GM12878 (cell line): ENCODE results near the gene PRMT2. TPM values are rescaled to one million over a fixed set of nuclear protein-coding genes. Genes with fewer than 3 reads are reported as not detected.
A peak's percentile ranks its signal among the peaks of the same experiment; 100 is the strongest.

Source experiments
- ATAC-seq: fragments of 200-7000 bp; cut with Tn5 transposase; 3 replicates; pipeline ENCODE4 v1.9.1; 2020; ENCODE audit warnings: mild to moderate bottlenecking, moderate library complexity
- BruUV-seq: library from RNA; stranded (reverse); fragments of 400-500 nt; replicated peaks from 2 replicates; lab custom pipeline; 2021; lab: Mats Ljungman, UMichigan
- CTCF ChIA-PET: fragments of 300-600 bp; sonication (Branson Sonifier 250); formaldehyde crosslinking; extraction: SDS; loops from one replicate; lab custom pipeline; 2021; ENCODE audit warnings: inconsistent platforms; lab: Yijun Ruan, JAX
- POLR2A ChIA-PET: fragments of 350-600 bp; formaldehyde crosslinking; extraction: SDS; loops from one replicate; lab custom pipeline; 2021; ENCODE audit warnings: inconsistent platforms; lab: Charles Lee
- RAD21 ChIA-PET: fragments of 300-600 bp; sonication (Branson Sonifier 250); formaldehyde crosslinking; loops from one replicate; lab custom pipeline; 2023; ENCODE audit warnings: antibody characterized with exemption; ENCODE audit not compliant: unreplicated experiment; lab: Charles Lee
- SMC1A ChIA-PET: fragments of 300-600 bp; sonication (Branson Sonifier 250); formaldehyde crosslinking; loops from one replicate; lab custom pipeline; 2023; ENCODE audit not compliant: unreplicated experiment, uncharacterized antibody; lab: Charles Lee
- DNase-seq: peaks from one replicate; pipeline ENCODE4 v3.0.0-alpha.2; 2011; ENCODE audit warnings: low read depth, low spot score
- FAIRE-seq: peaks from 3 replicates; lab custom pipeline; 2011; peaks lifted over from hg19 to GRCh38; lab: Jason Lieb, UNC
- H2AFZ ChIP-seq: 2 replicates; pipeline ENCODE4 v1.6.0; 2011; ENCODE audit warnings: low read depth, low read length, control low read depth; ENCODE audit not compliant: control insufficient read depth
- H3K27ac ChIP-seq: 2 replicates; pipeline ENCODE4 v1.5.1; 2011; ENCODE audit warnings: control low read depth; ENCODE audit not compliant: control insufficient read depth, insufficient read depth
- H3K27me3 ChIP-seq, 2 experiments: replicated peaks in 1 of 2; 2 replicates each; pipeline versions ENCODE4 v1.6.0 to v1.6.1; 2011; ENCODE audit warnings: low read length in 1 of 2; ENCODE audit not compliant: control insufficient read depth in 2 of 2, insufficient read depth in 2 of 2
- H3K36me3 ChIP-seq, 2 experiments: 2 replicates each; pipeline ENCODE4 v1.5.1; 2011; ENCODE audit warnings: low read length in 1 of 2; ENCODE audit not compliant: control insufficient read depth in 2 of 2, insufficient read depth in 2 of 2
- H3K4me1 ChIP-seq: 2 replicates; pipeline ENCODE4 v1.6.1; 2011; ENCODE audit warnings: mild to moderate bottlenecking, low read length, moderate library complexity, mixed read lengths; ENCODE audit not compliant: control insufficient read depth, insufficient read depth
- H3K4me2 ChIP-seq: 2 replicates; pipeline ENCODE4 v1.6.0; 2011; ENCODE audit warnings: control low read depth; ENCODE audit not compliant: control insufficient read depth, insufficient read depth
- H3K4me3 ChIP-seq: fragments of 200-600 bp; sonication (generic); 2 replicates; pipeline ENCODE4 v1.5.1; 2016
- H3K79me2 ChIP-seq: 2 replicates; pipeline ENCODE4 v1.6.0; 2011; ENCODE audit warnings: low read length; ENCODE audit not compliant: control insufficient read depth, insufficient read depth
- H3K9ac ChIP-seq: 2 replicates; pipeline ENCODE4 v1.8.0; 2011; ENCODE audit warnings: low read length, control low read depth, mixed read lengths; ENCODE audit not compliant: control insufficient read depth, insufficient read depth
- H3K9me3 ChIP-seq: replicated peaks from 3 replicates; pipeline ENCODE4 v1.5.1; 2011; ENCODE audit warnings: mild to moderate bottlenecking, low read length; ENCODE audit not compliant: control insufficient read depth, insufficient read depth
- H4K20me1 ChIP-seq: 2 replicates; pipeline ENCODE4 v1.6.0; 2011; ENCODE audit not compliant: control insufficient read depth, insufficient read depth
- BCL11A ChIP-seq: IDR thresholded peaks from 2 replicates; pipeline ENCODE4 v1.6.1; 2011; ENCODE audit warnings: low read depth, low read length
- ESRRA ChIP-seq: IDR thresholded peaks from 2 replicates; pipeline ENCODE4 v1.6.1; 2012; ENCODE audit warnings: mild to moderate bottlenecking, low read length, improper control_type of control experiment
- EZH2 ChIP-seq: IDR thresholded peaks from 2 replicates; pipeline ENCODE4 v1.6.1; 2012; ENCODE audit warnings: low read depth, mild to moderate bottlenecking, control low read depth, inconsistent platforms, low read length, borderline replicate concordance; ENCODE audit not compliant: control insufficient read depth
- KLF5 ChIP-seq: fragments of 450-650 bp; IDR thresholded peaks from 2 replicates; pipeline ENCODE4 v1.6.1; 2014; ENCODE audit warnings: mild to moderate bottlenecking; ENCODE audit not compliant: partially characterized antibody
- NFIC ChIP-seq: IDR thresholded peaks from 2 replicates; pipeline ENCODE4 v1.6.1; 2012; ENCODE audit warnings: low read depth, mild to moderate bottlenecking, inconsistent platforms, low read length, moderate library complexity
- NR2C1 ChIP-seq: fragments of 450-650 bp; IDR thresholded peaks from 2 replicates; pipeline ENCODE4 v1.6.1; 2017; ENCODE audit warnings: antibody characterized with exemption, mild to moderate bottlenecking, moderate library complexity
- POLR2AphosphoS5 ChIP-seq: IDR thresholded peaks from 2 replicates; pipeline ENCODE4 v1.6.1; 2011; ENCODE audit warnings: mild to moderate bottlenecking, low read length, inconsistent platforms
- SUPT20H ChIP-seq: IDR thresholded peaks from 2 replicates; pipeline ENCODE4 v1.6.1; 2011; ENCODE audit warnings: low read depth, mild to moderate bottlenecking, low read length, moderate library complexity, borderline replicate concordance; ENCODE audit not compliant: control insufficient read depth
- ZBED1 ChIP-seq: IDR thresholded peaks from 2 replicates; pipeline ENCODE4 v1.6.1; 2016; ENCODE audit warnings: borderline replicate concordance
- WGBS: methylation state at CpG from one replicate; pipeline ENCODE4 v1.1.6; 2016; ENCODE audit warnings: low lambda C conversion rate; ENCODE audit not compliant: insufficient replicate concordance, insufficient coverage; ENCODE audit errors: missing lambda C conversion rate; 5-methylcytosine and 5-hydroxymethylcytosine counted together
- in situ Hi-C: fragments of 300-500 bp; cut with MboI; formaldehyde crosslinking; loops from 9 replicates; pipeline ENCODE4 v1.14.3; 2018; ENCODE audit warnings: mixed read lengths
- intact Hi-C: fragments of 100-400 bp; cut with micrococcal nuclease; formaldehyde crosslinking; loops from one replicate; pipeline ENCODE4 v1.14.2; 2022; ENCODE audit not compliant: unreplicated experiment
- polyA plus RNA-seq, 11 experiments: library from polyadenylated mRNA; depleted of rRNA in 4 of 11; unstranded in 6 of 11; stranded (reverse) in 5 of 11; fragments of >200 nt; fragmentation: Nextera tagmentation in 4 of 11; fragmentation: Illumina TruSeq in 1 of 11; extraction: Ambion mirVana in 4 of 11; extraction: Trizol in 1 of 11; gene quantifications; 1 replicate in 1 of 11; 2 replicates in 10 of 11; pipeline versions ENCODE4 v1.2.1 to v1.2.3, GENCODE V29; 2011 to 2016; ENCODE audit warnings: inconsistent platforms in 2 of 11, missing spikeins in 2 of 11, low read depth in 1 of 11
- total RNA-seq, 4 experiments: library from RNA; depleted of rRNA in 3 of 4; stranded (reverse); fragments of >200 nt in 3 of 4; fragmentation: Illumina TruSeq in 1 of 4; extraction: Trizol in 1 of 4; gene quantifications; 2 replicates each; pipeline versions ENCODE4 v1.2.1 to v1.2.3, GENCODE V29; 2013 to 2021
- TF ChIP-seq, protein P1 (sequence below): fragments of 450-650 bp; IDR thresholded peaks from 2 replicates; pipeline ENCODE4 v1.6.1; 2017; ENCODE audit warnings: low read depth, mild to moderate bottlenecking, moderate library complexity
- TF ChIP-seq, protein P2 (sequence below): IDR thresholded peaks from 2 replicates; pipeline ENCODE4 v1.6.1; 2011; ENCODE audit warnings: low read depth, mild to moderate bottlenecking, low read length, moderate library complexity, borderline replicate concordance; ENCODE audit errors: extremely low read depth
- TF ChIP-seq, protein P3 (sequence below): fragments of 450-650 bp; formaldehyde crosslinking; IDR thresholded peaks from 2 replicates; pipeline ENCODE4 v1.4.0; 2020; ENCODE audit warnings: mild to moderate bottlenecking, moderate library complexity

Gene PRMT2
- total and polyA plus RNA-seq, 10 of the 15 experiments (the other 5 are each of a cell fraction or from before 2014, with no cell fraction given), result 16.1 to 48.6 (median 36.2) TPM

DNA sequence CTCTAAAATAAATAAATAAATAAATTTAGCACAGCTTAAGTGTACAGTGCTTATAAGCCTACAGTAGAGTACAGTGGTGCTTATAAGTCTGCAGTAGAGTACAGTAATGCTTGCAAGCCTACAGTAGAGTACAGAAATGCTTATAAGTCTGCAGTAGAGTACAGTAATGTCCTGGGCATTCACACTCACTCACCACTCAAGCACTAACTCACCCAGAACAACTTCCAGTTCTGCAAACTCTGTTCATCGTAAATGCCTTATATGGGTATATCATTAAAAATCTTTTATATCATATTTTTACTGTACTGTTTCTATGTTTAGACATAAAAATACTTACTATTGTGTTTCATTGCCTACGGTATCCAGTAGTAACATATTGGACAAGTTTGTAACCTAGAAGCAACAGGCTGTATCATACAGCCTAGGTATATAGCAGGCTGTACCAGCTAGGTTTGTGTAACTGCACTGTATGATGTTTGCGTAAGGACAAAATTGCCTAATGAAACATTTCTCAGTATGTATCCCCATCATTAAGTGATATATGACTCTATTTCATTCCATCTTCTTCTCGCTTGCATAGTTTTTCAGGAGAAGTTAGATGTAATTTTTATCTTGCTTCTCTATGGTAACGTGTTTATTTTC lies 16.6 kb upstream of the PRMT2 start:
- Histone ChIP-seq H3K79me2 (no peaks in the 10 kb centered on the region), H3K4me3 (no peak overlapping the region), H3K9me3 (no peaks in the 10 kb centered on the region), H3K36me3 (no peaks in the 10 kb centered on the region), H3K9ac (no peak overlapping the region), H4K20me1 (no peaks in the 10 kb centered on the region)
- 82% methylated on average over 5 of the region's 5 CpGs for WGBS
- SMC1A ChIA-PET, result interaction anchor here (1.0 to 2.4 kb wide), 3 partner anchors 10 to 20 kb away, joined by 3 to 20 read pairs (median 3); no protein-coding TSS in a partner anchor
- CTCF ChIA-PET, result interaction anchor here (0.7 to 1.1 kb wide), 3 partner anchors 14 to 30 kb away, joined by 3 to 6 read pairs (median 3); no protein-coding TSS in a partner anchor
- in situ Hi-C loops, result no loop called here
- RAD21 ChIA-PET, result interaction anchor here (1.6 kb wide), 1 partner anchor 104 kb away, joined by 3 read pairs; no protein-coding TSS in a partner anchor
- ATAC-seq, result no peak
- TF ChIP-seq BCL11A, result no peak
- TF ChIP-seq, protein P1, sequence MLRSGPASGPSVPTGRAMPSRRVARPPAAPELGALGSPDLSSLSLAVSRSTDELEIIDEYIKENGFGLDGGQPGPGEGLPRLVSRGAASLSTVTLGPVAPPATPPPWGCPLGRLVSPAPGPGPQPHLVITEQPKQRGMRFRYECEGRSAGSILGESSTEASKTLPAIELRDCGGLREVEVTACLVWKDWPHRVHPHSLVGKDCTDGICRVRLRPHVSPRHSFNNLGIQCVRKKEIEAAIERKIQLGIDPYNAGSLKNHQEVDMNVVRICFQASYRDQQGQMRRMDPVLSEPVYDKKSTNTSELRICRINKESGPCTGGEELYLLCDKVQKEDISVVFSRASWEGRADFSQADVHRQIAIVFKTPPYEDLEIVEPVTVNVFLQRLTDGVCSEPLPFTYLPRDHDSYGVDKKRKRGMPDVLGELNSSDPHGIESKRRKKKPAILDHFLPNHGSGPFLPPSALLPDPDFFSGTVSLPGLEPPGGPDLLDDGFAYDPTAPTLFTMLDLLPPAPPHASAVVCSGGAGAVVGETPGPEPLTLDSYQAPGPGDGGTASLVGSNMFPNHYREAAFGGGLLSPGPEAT, result no peak
- no peak for TF ChIP-seq POLR2AphosphoS5
- no peak for TF ChIP-seq SUPT20H
- TF ChIP-seq, protein P2, sequence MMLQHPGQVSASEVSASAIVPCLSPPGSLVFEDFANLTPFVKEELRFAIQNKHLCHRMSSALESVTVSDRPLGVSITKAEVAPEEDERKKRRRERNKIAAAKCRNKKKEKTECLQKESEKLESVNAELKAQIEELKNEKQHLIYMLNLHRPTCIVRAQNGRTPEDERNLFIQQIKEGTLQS, result no peak
- TF ChIP-seq ESRRA, result no peak
- TF ChIP-seq EZH2, result no peak
- TF ChIP-seq, protein P3, sequence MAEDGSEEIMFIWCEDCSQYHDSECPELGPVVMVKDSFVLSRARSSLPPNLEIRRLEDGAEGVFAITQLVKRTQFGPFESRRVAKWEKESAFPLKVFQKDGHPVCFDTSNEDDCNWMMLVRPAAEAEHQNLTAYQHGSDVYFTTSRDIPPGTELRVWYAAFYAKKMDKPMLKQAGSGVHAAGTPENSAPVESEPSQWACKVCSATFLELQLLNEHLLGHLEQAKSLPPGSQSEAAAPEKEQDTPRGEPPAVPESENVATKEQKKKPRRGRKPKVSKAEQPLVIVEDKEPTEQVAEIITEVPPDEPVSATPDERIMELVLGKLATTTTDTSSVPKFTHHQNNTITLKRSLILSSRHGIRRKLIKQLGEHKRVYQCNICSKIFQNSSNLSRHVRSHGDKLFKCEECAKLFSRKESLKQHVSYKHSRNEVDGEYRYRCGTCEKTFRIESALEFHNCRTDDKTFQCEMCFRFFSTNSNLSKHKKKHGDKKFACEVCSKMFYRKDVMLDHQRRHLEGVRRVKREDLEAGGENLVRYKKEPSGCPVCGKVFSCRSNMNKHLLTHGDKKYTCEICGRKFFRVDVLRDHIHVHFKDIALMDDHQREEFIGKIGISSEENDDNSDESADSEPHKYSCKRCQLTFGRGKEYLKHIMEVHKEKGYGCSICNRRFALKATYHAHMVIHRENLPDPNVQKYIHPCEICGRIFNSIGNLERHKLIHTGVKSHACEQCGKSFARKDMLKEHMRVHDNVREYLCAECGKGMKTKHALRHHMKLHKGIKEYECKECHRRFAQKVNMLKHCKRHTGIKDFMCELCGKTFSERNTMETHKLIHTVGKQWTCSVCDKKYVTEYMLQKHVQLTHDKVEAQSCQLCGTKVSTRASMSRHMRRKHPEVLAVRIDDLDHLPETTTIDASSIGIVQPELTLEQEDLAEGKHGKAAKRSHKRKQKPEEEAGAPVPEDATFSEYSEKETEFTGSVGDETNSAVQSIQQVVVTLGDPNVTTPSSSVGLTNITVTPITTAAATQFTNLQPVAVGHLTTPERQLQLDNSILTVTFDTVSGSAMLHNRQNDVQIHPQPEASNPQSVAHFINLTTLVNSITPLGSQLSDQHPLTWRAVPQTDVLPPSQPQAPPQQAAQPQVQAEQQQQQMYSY (CRISPR knock-in tag), result no peak
- TF ChIP-seq NFIC, result no peak
- no peak for TF ChIP-seq ZBED1
- no peak for TF ChIP-seq NR2C1
- no peak for TF ChIP-seq KLF5
- TF ChIP-seq, all 136 proteins: peak for 0
- Histone ChIP-seq H2AFZ (no peak overlapping the region), H3K4me2 (no peak overlapping the region), H3K4me1 (peaks cover 7% of the 10 kb centered on the region), H3K27me3 (no peaks in the 10 kb centered on the region; a peak in 1 of 4 replicates), H3K27ac (no peak overlapping the region)
- FAIRE-seq (peak; percentile 31), DNase-seq (no peak)
- no TSS peak for BruUV-seq
- POLR2A ChIA-PET, result interaction anchor here (1.0 to 1.1 kb wide), 2 partner anchors 10 to 13 kb away, joined by 3 read pairs; no protein-coding TSS in a partner anchor
- intact Hi-C loops, result no loop called here
